Testis (tissue), 3 donors: Measurements from ENCODE around the gene FBXO44. TPM values are rescaled to one million over a fixed set of nuclear protein-coding genes. Genes with fewer than 3 reads are reported as not detected.

Source experiments
- DNase-seq: peaks from one replicate; pipeline ENCODE4 v3.0.0-alpha.2; 2019
- H3K27ac ChIP-seq, 2 donors: fragments of 200-600 bp; sonication (generic); one replicate each; pipeline ENCODE4 v1.5.1; 2019
- H3K27me3 ChIP-seq: fragments of 200-600 bp; sonication (generic); one replicate; pipeline ENCODE4 v1.5.1; 2019
- H3K36me3 ChIP-seq: fragments of 200-600 bp; sonication (generic); one replicate; pipeline ENCODE4 v1.5.1; 2017; ENCODE audit warnings: low read depth; ENCODE audit errors: missing control alignments
- H3K4me1 ChIP-seq: fragments of 200-600 bp; sonication (generic); one replicate; pipeline ENCODE4 v1.5.1; 2019
- H3K4me3 ChIP-seq, 2 donors: fragments of 200-600 bp; sonication (generic); one replicate each; pipeline ENCODE4 v1.5.1; 2017 to 2019
- H3K9me3 ChIP-seq: fragments of 200-600 bp; sonication (generic); one replicate; pipeline ENCODE4 v1.5.1; 2017
- POLR2A ChIP-seq: fragments of 450-650 bp; IDR thresholded peaks from one replicate; pipeline ENCODE4 v1.6.1; 2017; ENCODE audit warnings: antibody characterized with exemption, mild to moderate bottlenecking, moderate library complexity
- WGBS, 2 donors: methylation state at CpG; one replicate each; pipeline ENCODE4 v1.1.5; 2018; 5-methylcytosine and 5-hydroxymethylcytosine counted together
- intact Hi-C: fragments of 100-400 bp; cut with DNase I; formaldehyde crosslinking; loops from one replicate; pipeline ENCODE4 v1.15.1; 2023; ENCODE audit warnings: low total_unique reads
- polyA plus RNA-seq: library from polyadenylated mRNA; stranded (reverse); fragments of 350-450 nt; fragmentation: Illumina TruSeq; extraction: RNeasy Lipid Tissue Mini Kit (QIAGEN cat#74804); gene quantifications from one replicate; pipeline ENCODE4 v1.2.3, GENCODE V29; 2014; ENCODE audit warnings: low read depth, low replicate concordance; ENCODE audit not compliant: insufficient read depth
- total RNA-seq, 2 donors: library from RNA; depleted of rRNA; stranded (reverse); fragments of >200 nt; gene quantifications; one replicate each; pipeline ENCODE4 v1.2.3, GENCODE V29; 2016
- TF ChIP-seq, protein P1 (sequence below), 3 experiments: fragments of 450-650 bp in 2 of 3; fragments of 200-600 bp in 1 of 3; sonication (generic) in 1 of 3; IDR thresholded peaks; one replicate each; pipeline ENCODE4 v1.5.1; 2016 to 2019; ENCODE audit warnings: antibody characterized with exemption in 3 of 3, mild to moderate bottlenecking in 2 of 3, moderate library complexity in 1 of 3

The FBXO44 gene
- total and polyA plus RNA-seq, 3 donors from 2014 or later: 28.0 to 36.4 (median 31.3) TPM

DNA sequence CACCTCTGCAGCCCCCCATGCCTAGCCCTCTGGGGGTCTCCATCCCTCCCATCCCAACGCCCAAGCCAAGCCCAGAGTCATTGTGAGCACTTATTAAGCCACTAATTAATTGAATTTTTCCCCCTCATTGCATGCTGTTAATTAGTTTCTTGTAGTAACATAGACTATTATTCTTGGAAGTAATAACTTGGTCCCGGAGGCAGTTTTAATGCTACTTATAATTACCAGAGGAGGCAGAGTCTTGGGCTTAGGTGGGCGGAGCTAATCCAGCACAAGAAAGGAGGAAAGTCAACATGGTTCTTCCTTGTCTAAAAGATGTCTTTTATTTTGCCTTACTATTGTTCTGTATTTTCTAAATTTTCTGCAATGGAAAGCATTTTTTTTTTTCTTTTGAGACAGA is 28.1 kb upstream of the FBXO44 start:
- DNase-seq: no peak
- TF ChIP-seq, protein P1, sequence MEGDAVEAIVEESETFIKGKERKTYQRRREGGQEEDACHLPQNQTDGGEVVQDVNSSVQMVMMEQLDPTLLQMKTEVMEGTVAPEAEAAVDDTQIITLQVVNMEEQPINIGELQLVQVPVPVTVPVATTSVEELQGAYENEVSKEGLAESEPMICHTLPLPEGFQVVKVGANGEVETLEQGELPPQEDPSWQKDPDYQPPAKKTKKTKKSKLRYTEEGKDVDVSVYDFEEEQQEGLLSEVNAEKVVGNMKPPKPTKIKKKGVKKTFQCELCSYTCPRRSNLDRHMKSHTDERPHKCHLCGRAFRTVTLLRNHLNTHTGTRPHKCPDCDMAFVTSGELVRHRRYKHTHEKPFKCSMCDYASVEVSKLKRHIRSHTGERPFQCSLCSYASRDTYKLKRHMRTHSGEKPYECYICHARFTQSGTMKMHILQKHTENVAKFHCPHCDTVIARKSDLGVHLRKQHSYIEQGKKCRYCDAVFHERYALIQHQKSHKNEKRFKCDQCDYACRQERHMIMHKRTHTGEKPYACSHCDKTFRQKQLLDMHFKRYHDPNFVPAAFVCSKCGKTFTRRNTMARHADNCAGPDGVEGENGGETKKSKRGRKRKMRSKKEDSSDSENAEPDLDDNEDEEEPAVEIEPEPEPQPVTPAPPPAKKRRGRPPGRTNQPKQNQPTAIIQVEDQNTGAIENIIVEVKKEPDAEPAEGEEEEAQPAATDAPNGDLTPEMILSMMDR (IDR thresholded peaks at IDR 0.05): no peak
- TF ChIP-seq POLR2A: no peak
- Histone ChIP-seq H3K4me3 (no peak overlapping the region), H3K27me3 (no peaks in the 10 kb centered on the region), H3K9me3 (no peaks in the 10 kb centered on the region), H3K4me1 (no peaks in the 10 kb centered on the region), H3K27ac (no peak overlapping the region), H3K36me3 (no peaks in the 10 kb centered on the region)
- WGBS, 2 donors: 63 to 69% methylated on average over 3 of the region's 3 CpGs
- intact Hi-C loops: no loop called here

DNA sequence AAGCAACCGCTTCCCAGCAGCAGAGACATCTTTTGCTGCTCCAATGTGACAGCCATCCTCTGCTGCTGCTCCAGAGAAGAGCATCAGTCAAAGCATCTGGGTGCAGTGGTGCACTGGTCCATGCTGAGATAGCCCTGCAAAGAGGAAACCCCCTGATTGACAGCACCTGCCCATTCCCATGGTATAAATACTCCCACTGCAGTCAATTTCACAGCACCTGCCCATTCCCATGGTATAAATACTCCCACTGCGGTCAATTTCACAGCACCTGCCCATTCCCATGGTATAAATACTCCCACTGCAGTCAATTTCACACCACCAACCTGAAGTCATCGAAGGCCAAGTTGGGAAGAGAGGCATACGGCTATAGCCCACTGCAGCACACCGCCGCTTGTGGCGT is 25.9 kb upstream of the FBXO44 start:
- no peaks in the 10 kb centered on the region for H3K4me1 ChIP-seq
- no peaks in the 10 kb centered on the region for H3K36me3 ChIP-seq
- no peaks in the 10 kb centered on the region for H3K27me3 ChIP-seq
- no peaks in the 10 kb centered on the region for H3K9me3 ChIP-seq
- no peak overlapping the region for H3K27ac ChIP-seq
- no peak overlapping the region for H3K4me3 ChIP-seq
- DNase-seq: no peak
- TF ChIP-seq POLR2A: no peak
- TF ChIP-seq, protein P1 (IDR thresholded peaks at IDR 0.05): no peak
- WGBS, 2 donors: 90 to 96% methylated on average over 7 of the region's 7 CpGs
- intact Hi-C loops: no loop called here

DNA sequence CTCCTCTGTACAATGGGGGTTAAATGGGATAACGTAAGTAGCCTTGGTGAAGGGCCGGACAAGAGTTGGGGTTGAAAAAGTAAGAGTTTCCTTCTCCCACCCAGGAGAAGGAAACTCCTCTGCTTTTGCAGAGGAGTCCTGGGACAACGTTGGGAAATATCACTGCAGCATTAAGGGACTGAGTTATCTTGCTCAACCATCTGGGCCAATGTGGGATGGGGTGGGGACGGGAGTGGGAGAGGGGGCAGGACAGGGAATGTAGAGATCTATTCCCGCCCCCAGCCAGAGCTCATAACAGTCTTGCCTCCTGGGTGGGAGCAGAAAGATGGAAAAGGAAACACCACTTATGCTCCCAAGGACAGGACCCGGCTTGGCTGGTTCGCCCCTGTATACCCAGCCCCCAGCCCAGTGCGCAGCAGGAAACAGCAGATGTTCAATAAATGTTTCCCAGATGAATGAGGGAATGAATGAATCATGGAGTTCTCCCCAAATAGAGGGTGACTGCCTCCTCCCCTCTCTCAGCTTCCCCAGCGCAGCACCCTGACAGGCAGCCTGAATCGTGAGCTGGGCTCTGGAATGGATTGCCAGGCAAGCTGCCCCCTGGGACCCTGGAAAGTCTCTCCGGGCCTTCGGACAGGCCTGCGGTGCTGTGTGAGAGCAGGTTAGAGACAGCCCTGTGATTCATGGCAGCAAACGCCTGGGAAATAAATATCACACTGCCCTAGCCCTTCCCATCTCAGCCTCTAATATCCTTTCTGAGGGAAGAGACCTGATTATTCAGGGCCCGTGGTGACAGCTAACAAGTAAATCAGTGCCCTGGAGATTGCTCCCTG is 25.3 kb upstream of the FBXO44 start:
- TF ChIP-seq POLR2A: no peak
- TF ChIP-seq, protein P1 (IDR thresholded peaks at IDR 0.05): no peak
- DNase-seq: no peak

DNA sequence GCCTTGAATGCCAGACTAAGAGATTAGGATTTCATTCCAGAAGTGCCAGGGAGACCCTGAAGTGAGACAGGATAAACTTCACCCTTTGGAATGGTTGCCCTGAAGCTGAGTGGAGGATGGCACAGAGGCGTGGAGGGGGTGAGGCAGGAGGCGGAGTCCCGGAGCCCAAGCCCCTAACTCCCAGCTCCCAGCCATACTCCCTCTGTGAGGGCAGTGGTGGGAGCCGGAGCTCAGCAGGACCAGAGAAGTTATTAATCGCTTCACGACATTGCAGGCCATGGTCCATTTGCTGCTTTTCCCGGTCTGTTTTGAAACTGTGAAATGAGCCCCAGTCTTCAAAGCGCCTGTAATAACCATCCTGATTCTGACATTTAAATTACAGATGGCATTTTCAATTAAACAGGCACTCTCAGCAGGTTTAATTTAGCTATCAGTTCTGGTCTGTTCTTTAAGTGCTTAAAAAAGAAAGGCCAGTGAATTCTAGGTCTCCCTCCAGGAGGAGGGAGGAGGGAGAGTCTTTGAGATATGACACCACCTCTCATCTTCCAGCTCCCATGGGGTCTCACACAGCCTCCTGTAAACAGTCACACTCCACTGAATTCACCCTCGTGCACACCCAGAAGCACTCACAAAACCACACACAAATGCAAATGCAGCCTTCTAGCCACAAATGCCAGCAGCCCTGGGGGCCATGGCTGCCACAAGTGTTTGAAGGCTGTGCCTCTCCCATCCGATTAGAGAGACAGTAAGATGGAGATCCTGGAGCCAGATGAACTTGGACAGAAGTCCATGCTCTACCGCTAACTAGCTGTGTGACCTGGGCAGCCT is 20.1 kb upstream of the FBXO44 start:
- WGBS, 2 donors: 59 to 65% methylated on average over 9 to 11 of the region's 11 CpGs
- H3K36me3 ChIP-seq: no peaks in the 10 kb centered on the region
- intact Hi-C loops: no loop called here
- H3K27me3 ChIP-seq: no peaks in the 10 kb centered on the region
- TF ChIP-seq, protein P1 (IDR thresholded peaks at IDR 0.05): no peak
- TF ChIP-seq POLR2A: no peak
- H3K4me3 ChIP-seq: no peak overlapping the region
- DNase-seq: no peak
- H3K4me1 ChIP-seq: no peaks in the 10 kb centered on the region
- no peak overlapping the region for H3K27ac ChIP-seq
- H3K9me3 ChIP-seq: no peaks in the 10 kb centered on the region

More for the DNA sequence above, 25.3 kb upstream of the FBXO44 start:
- no peaks in the 10 kb centered on the region for H3K9me3 ChIP-seq
- no peak overlapping the region for H3K4me3 ChIP-seq
- H3K27me3 ChIP-seq: no peaks in the 10 kb centered on the region
- H3K4me1 ChIP-seq: no peaks in the 10 kb centered on the region
- 34 to 46% methylated on average over 12 to 15 of the region's 15 CpGs for WGBS, 2 donors
- no peaks in the 10 kb centered on the region for H3K36me3 ChIP-seq
- no peak overlapping the region for H3K27ac ChIP-seq
- intact Hi-C loops: no loop called here
